IMR-90 (cell line): Measurements from ENCODE around the gene CARTPT. TPM values are rescaled to one million over a fixed set of nuclear protein-coding genes. Genes with fewer than 3 reads are reported as not detected.

Source experiments
- ATAC-seq: fragments of 200-7000 bp; cut with Tn5 transposase; 2 replicates; pipeline ENCODE4 v1.9.1; 2020; ENCODE audit warnings: low read depth, mild to moderate bottlenecking, moderate library complexity
- BruUV-seq: library from RNA; stranded (reverse); fragments of 400-500 nt; replicated peaks from 2 replicates; lab custom pipeline; 2021; lab: Mats Ljungman, UMichigan
- CTCF ChIA-PET: fragments of 300-600 bp; formaldehyde crosslinking; extraction: SDS; loops from one replicate; lab custom pipeline; 2021; ENCODE audit warnings: antibody characterized with exemption; lab: Yijun Ruan, JAX
- POLR2A ChIA-PET: fragments of 300-600 bp; sonication (Branson Sonifier 250); formaldehyde crosslinking; loops from one replicate; lab custom pipeline; 2022; ENCODE audit warnings: antibody characterized with exemption; ENCODE audit not compliant: unreplicated experiment; lab: Charles Lee
- DNase-seq: peaks from one replicate; pipeline ENCODE4 v3.0.0; 2013
- H2AFZ ChIP-seq: replicated peaks from 2 replicates; pipeline ENCODE3; 2013; ENCODE audit warnings: low read length, mild to moderate bottlenecking; ENCODE audit not compliant: poor library complexity
- H2AK5ac ChIP-seq: 2 replicates; pipeline ENCODE4 v1.6.1; 2013; ENCODE audit warnings: low read depth, low read length, inconsistent platforms
- H2AK9ac ChIP-seq: replicated peaks from 2 replicates; pipeline ENCODE3; 2013; ENCODE audit warnings: mild to moderate bottlenecking, low read depth, low read length, moderate library complexity; ENCODE audit not compliant: poor library complexity
- H2BK120ac ChIP-seq: 2 replicates; pipeline ENCODE4 v1.6.1; 2013; ENCODE audit warnings: low read depth, low read length, inconsistent platforms
- H2BK15ac ChIP-seq: 3 replicates; pipeline ENCODE4 v1.6.1; 2013; ENCODE audit warnings: low read depth, low read length, inconsistent platforms
- H2BK20ac ChIP-seq: 2 replicates; pipeline ENCODE4 v1.6.1; 2013; ENCODE audit warnings: low read depth, mild to moderate bottlenecking, inconsistent platforms, low read length, moderate library complexity
- H2BK5ac ChIP-seq: 2 replicates; pipeline ENCODE4 v1.6.1; 2013; ENCODE audit warnings: mild to moderate bottlenecking, low read depth, low read length, inconsistent platforms; ENCODE audit not compliant: poor library complexity, severe bottlenecking
- H3K14ac ChIP-seq: replicated peaks from 2 replicates; pipeline ENCODE4 v1.6.1; 2013; ENCODE audit warnings: low read depth, low read length, inconsistent platforms
- H3K18ac ChIP-seq: 2 replicates; pipeline ENCODE4 v1.6.1; 2013; ENCODE audit warnings: low read depth, low read length, control low read depth
- H3K23ac ChIP-seq: 2 replicates; pipeline ENCODE4 v1.6.1; 2013; ENCODE audit warnings: low read depth, low read length, inconsistent platforms
- H3K27ac ChIP-seq: 2 replicates; pipeline ENCODE4 v1.5.1; 2013; ENCODE audit warnings: mild to moderate bottlenecking, control low read depth, low read length; ENCODE audit not compliant: insufficient read depth
- H3K27me3 ChIP-seq: 2 replicates; pipeline ENCODE4 v1.6.1; 2013; ENCODE audit warnings: low read length; ENCODE audit not compliant: control insufficient read depth, insufficient read depth
- H3K36me3 ChIP-seq: 2 replicates; pipeline ENCODE4 v1.6.1; 2013; ENCODE audit warnings: low read length, mixed read lengths; ENCODE audit not compliant: control insufficient read depth, insufficient read depth
- H3K4ac ChIP-seq: 2 replicates; pipeline ENCODE4 v1.6.1; 2013; ENCODE audit warnings: low read depth, low read length, inconsistent platforms
- H3K4me1 ChIP-seq: 2 replicates; pipeline ENCODE4 v1.6.1; 2013; ENCODE audit warnings: low read length, mixed read lengths; ENCODE audit not compliant: control insufficient read depth, insufficient read depth
- H3K4me2 ChIP-seq: 2 replicates; pipeline ENCODE4 v1.6.1; 2013; ENCODE audit warnings: low read depth, mild to moderate bottlenecking, control low read depth, low read length, moderate library complexity
- H3K4me3 ChIP-seq: 2 replicates; pipeline ENCODE4 v1.5.1; 2013; ENCODE audit warnings: low read depth, mild to moderate bottlenecking, control low read depth, low read length, moderate library complexity; ENCODE audit not compliant: insufficient read depth
- H3K56ac ChIP-seq: 2 replicates; pipeline ENCODE4 v1.6.1; 2013; ENCODE audit warnings: low read length, inconsistent platforms; ENCODE audit not compliant: insufficient read depth; ENCODE audit errors: extremely low read depth
- H3K79me1 ChIP-seq, 2 experiments: 2 replicates each; pipeline ENCODE4 v1.6.1; 2013; ENCODE audit warnings: low read length in 2 of 2, inconsistent platforms in 1 of 2, low read depth in 1 of 2
- H3K9ac ChIP-seq: 2 replicates; pipeline ENCODE4 v1.6.1; 2013; ENCODE audit warnings: low read depth, low read length, control low read depth
- H3K9me1 ChIP-seq: 2 replicates; pipeline ENCODE4 v1.6.1; 2013; ENCODE audit warnings: low read length, inconsistent platforms; ENCODE audit not compliant: insufficient read depth
- H3K9me3 ChIP-seq: 2 replicates; pipeline ENCODE4 v1.6.1; 2013; ENCODE audit warnings: low read length; ENCODE audit not compliant: control insufficient read depth, insufficient read depth
- H4K20me1 ChIP-seq: 2 replicates; pipeline ENCODE4 v1.6.1; 2013; ENCODE audit warnings: low read length, inconsistent platforms; ENCODE audit not compliant: insufficient read depth
- H4K5ac ChIP-seq: 2 replicates; pipeline ENCODE4 v1.6.1; 2013; ENCODE audit warnings: mild to moderate bottlenecking, low read depth, low read length, control low read depth
- H4K8ac ChIP-seq, 2 experiments: 2 replicates each; pipeline ENCODE4 v1.6.1; 2013; ENCODE audit warnings: low read depth in 2 of 2, low read length in 2 of 2, control low read depth in 1 of 2, inconsistent platforms in 1 of 2
- H4K91ac ChIP-seq: 2 replicates; pipeline ENCODE4 v1.6.1; 2013; ENCODE audit warnings: low read depth, low read length, inconsistent platforms; ENCODE audit not compliant: insufficient read depth
- CEBPB ChIP-seq: IDR thresholded peaks from 2 replicates; pipeline ENCODE4 v1.6.1; 2012; ENCODE audit warnings: low read depth, low read length, improper control_type of control experiment
- CHD1 ChIP-seq: IDR thresholded peaks from 2 replicates; pipeline ENCODE4 v1.6.1; 2012; ENCODE audit warnings: low read depth, low read length, improper control_type of control experiment
- ELK1 ChIP-seq: fragments of 150-350 bp; IDR thresholded peaks from 2 replicates; pipeline ENCODE4 v1.6.1; 2016; ENCODE audit warnings: low read depth, mild to moderate bottlenecking, low read length, moderate library complexity, borderline replicate concordance
- MAFK ChIP-seq: IDR thresholded peaks from 2 replicates; pipeline ENCODE4 v1.6.1; 2012; ENCODE audit warnings: low read depth, low read length, improper control_type of control experiment
- RAD21 ChIP-seq: IDR thresholded peaks from 2 replicates; pipeline ENCODE4 v1.6.1; 2012; ENCODE audit warnings: low read length, improper control_type of control experiment
- RFX5 ChIP-seq: IDR thresholded peaks from 2 replicates; pipeline ENCODE4 v1.8.0; 2012; ENCODE audit warnings: low read depth, mild to moderate bottlenecking, low read length, moderate library complexity
- USF2 ChIP-seq: fragments of 150-350 bp; IDR thresholded peaks from 2 replicates; pipeline ENCODE4 v1.6.1; 2017; ENCODE audit warnings: mild to moderate bottlenecking, antibody characterized with exemption, low read length, low read depth
- WGBS, 2 experiments: methylation state at CpG; one replicate each; pipeline versions ENCODE4 v1.1.5 to v1.1.7; 2013; ENCODE audit warnings: missing lambda C conversion rate in 2 of 2; ENCODE audit not compliant: insufficient read length in 1 of 2; ENCODE audit errors: extremely low coverage in 2 of 2; 5-methylcytosine and 5-hydroxymethylcytosine counted together
- dilution Hi-C: fragments of 300-500 bp; cut with HindIII; formaldehyde crosslinking; loops from one replicate; pipeline ENCODE4 v1.14.3; 2018; ENCODE audit warnings: low sequenced_read_pairs; ENCODE audit not compliant: unreplicated experiment
- in situ Hi-C: fragments of 300-500 bp; cut with MboI; formaldehyde crosslinking; loops from 3 replicates; pipeline ENCODE4 v1.14.3; 2019; ENCODE audit warnings: low sequenced_read_pairs, inconsistent platforms, mixed read lengths
- intact Hi-C: fragments of 100-400 bp; cut with micrococcal nuclease; formaldehyde crosslinking; loops from 2 replicates; pipeline ENCODE4 v1.10.0; 2022
- polyA plus RNA-seq, 3 experiments: library from polyadenylated mRNA; depleted of rRNA; stranded (reverse); fragments of >200 nt; gene quantifications; 2 replicates each; pipeline ENCODE4 v1.2.3, GENCODE V29; 2012; ENCODE audit warnings: low replicate concordance in 1 of 3
- total RNA-seq: library from RNA; depleted of rRNA; stranded (reverse); fragments of >200 nt; gene quantifications from 2 replicates; pipeline ENCODE4 v1.2.3, GENCODE V29; 2012
- TF ChIP-seq, protein P1 (sequence below): conservative IDR thresholded peaks from 2 replicates; pipeline ENCODE4 v1.5.1; 2012; ENCODE audit warnings: mild to moderate bottlenecking, low read depth, low read length, improper control_type of control experiment

Gene CARTPT
- total and polyA plus RNA-seq, 2 of the 4 experiments (the other 2 are of a cell fraction) = not detected

- H3K79me1 ChIP-seq = no peaks in the 10 kb centered on the region
- no peak overlapping the region for H3K4me2 ChIP-seq
- no peaks in the 10 kb centered on the region for H3K9me1 ChIP-seq
- H4K91ac ChIP-seq = no peak overlapping the region
- no TSS peak for BruUV-seq
- no peak for ATAC-seq
- WGBS, 2 experiments = 50% methylated on average over 2 of the region's 5 CpGs; no CpG with 5 or more reads in 1 of the 2 experiments
- no peaks in the 10 kb centered on the region for H3K36me3 ChIP-seq
- H2BK15ac ChIP-seq = no peak overlapping the region
- H2BK20ac ChIP-seq = no peak overlapping the region
- dilution Hi-C loops = no loop called here
- no peak overlapping the region for H3K56ac ChIP-seq
- no peak for DNase-seq
- H4K20me1 ChIP-seq = no peaks in the 10 kb centered on the region
- no peak overlapping the region for H3K18ac ChIP-seq
- no peak overlapping the region for H2BK5ac ChIP-seq
- ChIA-PET POLR2A (no interaction called here), CTCF (no interaction called here)
- no peak overlapping the region for H2BK120ac ChIP-seq
- H2AK9ac ChIP-seq = no peak overlapping the region
- H4K5ac ChIP-seq = no peak overlapping the region
- H3K9me3 ChIP-seq = no peaks in the 10 kb centered on the region
- H3K27ac ChIP-seq = no peak overlapping the region
- intact Hi-C loops = no loop called here
- no peak overlapping the region for H3K9ac ChIP-seq
- H3K4me3 ChIP-seq = no peak overlapping the region
- H3K4me1 ChIP-seq = no peaks in the 10 kb centered on the region
- no peak overlapping the region for H2AFZ ChIP-seq
- in situ Hi-C loops = no loop called here
- no peak overlapping the region for H2AK5ac ChIP-seq
- H4K8ac ChIP-seq = no peak overlapping the region
- TF ChIP-seq CEBPB (no peak), RFX5 (no peak), RAD21 (no peak), USF2 (no peak), CHD1 (no peak), MAFK (no peak), ELK1 (no peak)
- TF ChIP-seq, protein P1, sequence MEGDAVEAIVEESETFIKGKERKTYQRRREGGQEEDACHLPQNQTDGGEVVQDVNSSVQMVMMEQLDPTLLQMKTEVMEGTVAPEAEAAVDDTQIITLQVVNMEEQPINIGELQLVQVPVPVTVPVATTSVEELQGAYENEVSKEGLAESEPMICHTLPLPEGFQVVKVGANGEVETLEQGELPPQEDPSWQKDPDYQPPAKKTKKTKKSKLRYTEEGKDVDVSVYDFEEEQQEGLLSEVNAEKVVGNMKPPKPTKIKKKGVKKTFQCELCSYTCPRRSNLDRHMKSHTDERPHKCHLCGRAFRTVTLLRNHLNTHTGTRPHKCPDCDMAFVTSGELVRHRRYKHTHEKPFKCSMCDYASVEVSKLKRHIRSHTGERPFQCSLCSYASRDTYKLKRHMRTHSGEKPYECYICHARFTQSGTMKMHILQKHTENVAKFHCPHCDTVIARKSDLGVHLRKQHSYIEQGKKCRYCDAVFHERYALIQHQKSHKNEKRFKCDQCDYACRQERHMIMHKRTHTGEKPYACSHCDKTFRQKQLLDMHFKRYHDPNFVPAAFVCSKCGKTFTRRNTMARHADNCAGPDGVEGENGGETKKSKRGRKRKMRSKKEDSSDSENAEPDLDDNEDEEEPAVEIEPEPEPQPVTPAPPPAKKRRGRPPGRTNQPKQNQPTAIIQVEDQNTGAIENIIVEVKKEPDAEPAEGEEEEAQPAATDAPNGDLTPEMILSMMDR = no peak
- H3K27me3 ChIP-seq = peaks cover 32% of the 10 kb centered on the region
- no peak overlapping the region for H3K4ac ChIP-seq
- no peak overlapping the region for H3K23ac ChIP-seq
- no peak overlapping the region for H3K14ac ChIP-seq
Observed at GRCh38 chr5:71705421-71705820, 13.7 kb upstream of the CARTPT start.
